ENCODE measurements around the gene MFN1. TPM values are rescaled to one million over a fixed set of nuclear protein-coding genes. Genes with fewer than 3 reads are reported as not detected.

MFN1 gene
- total and polyA plus RNA-seq, 12 donors = 12.4 to 60.9 (median 41.7) TPM

GRCh38 chr3:179438841-179439240 lies 91.3 kb downstream of the MFN1 start:
- Histone ChIP-seq H3K4me1 (replicated peaks in 1 of 2) (no peaks in the 10 kb centered on the region), H3K36me3 (replicated peaks in 1 of 2) (no peaks in the 10 kb centered on the region), H3K27ac (no peak overlapping the region), H3K27me3 (no peaks in the 10 kb centered on the region), H3K9me3 (replicated peaks in 1 of 3) (no peaks in the 10 kb centered on the region), H3K4me3 (no peak overlapping the region)
- intact Hi-C loops (cut with DNase I) = no loop called here
- no peak for DNase-seq
- TF ChIP-seq CTCF (IDR thresholded peaks at IDR 0.05) (no peak), POLR2A (IDR thresholded peaks at IDR 0.05) (no peak)
- 65 to 76% (median 66%) methylated on average over 5 of the region's 5 CpGs for WGBS, 4 donors

Other genes starting within 250 kb of the MFN1 start
- gene PIK3CA, start 199.4 kb upstream of the MFN1 start, total RNA-seq = 10 to 100 TPM; 11.4 to 52.4 (median 28.0) TPM
- gene PIK3CA, start 199.4 kb upstream of the MFN1 start, polyA plus RNA-seq = 10 to 100 TPM in 1 of 3 donors, 1 to 10 TPM in 2; 4.1 to 32.2 (median 4.7) TPM
- gene KCNMB3, start 96.6 kb upstream of the MFN1 start, total RNA-seq = 1 to 10 TPM in 7 of 9 donors, under 1 TPM in 2; under 0.01 to 5.7 (median 1.8) TPM
- 1 to 10 TPM; 2.7 to 4.4 (median 4.3) TPM for gene KCNMB3, start 96.6 kb upstream of the MFN1 start, polyA plus RNA-seq
- 10 to 100 TPM; 25.9 to 53.4 (median 44.7) TPM for gene ZNF639, start 24.7 kb upstream of the MFN1 start, total RNA-seq
- gene ZNF639, start 24.7 kb upstream of the MFN1 start, polyA plus RNA-seq = 10 to 100 TPM; 14.8 to 52.5 (median 19.0) TPM
- gene GNB4, start 103.8 kb downstream of the MFN1 start, total RNA-seq = 10 to 100 TPM in 8 of 9 donors, 1 to 10 TPM in 1; 9.4 to 21.8 (median 13.7) TPM
- gene GNB4, start 103.8 kb downstream of the MFN1 start, polyA plus RNA-seq = 1 to 10 TPM; 2.6 to 9.9 (median 4.7) TPM
- 10 to 100 TPM; 28.9 to 62.9 (median 38.3) TPM for gene ACTL6A, start 215.2 kb downstream of the MFN1 start, total RNA-seq
- gene ACTL6A, start 215.2 kb downstream of the MFN1 start, polyA plus RNA-seq = 10 to 100 TPM; 49.0 to 57.2 (median 50.7) TPM